NCI-H1092 (cell line): ENCODE data around the gene CHRNB4.

ENCODE experiments used
- DNase-seq: peaks from one replicate; lab custom pipeline; 2025; lab: John Stamatoyannopoulos, UW

CHRNB4 gene

GRCh38 chr15:78633348-78633747, 7.7 kb downstream of the CHRNB4 start:
- no peak for DNase-seq

- no peak for DNase-seq
Observed at GRCh38 chr15:78630886-78631633, 9.9 kb downstream of the CHRNB4 start.

- DNase-seq = no peak
Observed at GRCh38 chr15:78629716-78630065, 11.3 kb downstream of the CHRNB4 start.

- DNase-seq = no peak
Observed at GRCh38 chr15:78629031-78629715, 11.8 kb downstream of the CHRNB4 start.

GRCh38 chr15:78628227-78628626, 12.8 kb downstream of the CHRNB4 start:
- no peak for DNase-seq

GRCh38 chr15:78627348-78627747, 13.7 kb downstream of the CHRNB4 start:
- no peak for DNase-seq

GRCh38 chr15:78626381-78626995, 14.5 kb downstream of the CHRNB4 start:
- DNase-seq = no peak

- DNase-seq = no peak
Observed at GRCh38 chr15:78625606-78626280, 15.3 kb downstream of the CHRNB4 start.

GRCh38 chr15:78624651-78625590, 16.1 kb downstream of the CHRNB4 start:
- DNase-seq = no peak

GRCh38 chr15:78623786-78624497, 17.1 kb downstream of the CHRNB4 start:
- DNase-seq = no peak

GRCh38 chr15:78621810-78622402, 19.1 kb downstream of the CHRNB4 start:
- no peak for DNase-seq

- no peak for DNase-seq
Observed at GRCh38 chr15:78620527-78621421, 20.2 kb downstream of the CHRNB4 start, which contains the start of gene CHRNA3. TSS of gene CHRNA3 (minus strand) at chr15:78620996. CDS start at chr15:78620794, 202 bp downstream.

GRCh38 chr15:78620021-78620526, 20.9 kb downstream of the CHRNB4 start:
- DNase-seq = no peak

GRCh38 chr15:78619022-78619950, 21.7 kb downstream of the CHRNB4 start:
- no peak for DNase-seq

- peak; percentile 77 for DNase-seq
Observed at GRCh38 chr15:78618490-78618934, 22.5 kb downstream of the CHRNB4 start.

- no peak for DNase-seq
Observed at GRCh38 chr15:78618064-78618463, 22.9 kb downstream of the CHRNB4 start.

GRCh38 chr15:78617516-78617915, 23.5 kb downstream of the CHRNB4 start:
- no peak for DNase-seq

- no peak for DNase-seq
Observed at GRCh38 chr15:78617076-78617475, 23.9 kb downstream of the CHRNB4 start.
